ENCODE data around the gene PVR. TPM values are rescaled to one million over a fixed set of nuclear protein-coding genes. Genes with fewer than 3 reads are reported as not detected.
"Not testable (repeated sequence)": the region's sequence is repeated elsewhere in the genome, so short reads cannot be mapped to it uniquely, and the experiment has no call there.

Gene PVR
- total RNA-seq, 1 donor from 2014 or later, result 104 TPM

- DNase-seq, result no peak
Observed at GRCh38 chr19:44618640-44619357, 24.9 kb upstream of the PVR start.

GRCh38 chr19:44620667-44621066, 23.0 kb upstream of the PVR start:
- DNase-seq, result no peak

GRCh38 chr19:44621367-44621766, 22.3 kb upstream of the PVR start:
- DNase-seq, result no peak

DNA sequence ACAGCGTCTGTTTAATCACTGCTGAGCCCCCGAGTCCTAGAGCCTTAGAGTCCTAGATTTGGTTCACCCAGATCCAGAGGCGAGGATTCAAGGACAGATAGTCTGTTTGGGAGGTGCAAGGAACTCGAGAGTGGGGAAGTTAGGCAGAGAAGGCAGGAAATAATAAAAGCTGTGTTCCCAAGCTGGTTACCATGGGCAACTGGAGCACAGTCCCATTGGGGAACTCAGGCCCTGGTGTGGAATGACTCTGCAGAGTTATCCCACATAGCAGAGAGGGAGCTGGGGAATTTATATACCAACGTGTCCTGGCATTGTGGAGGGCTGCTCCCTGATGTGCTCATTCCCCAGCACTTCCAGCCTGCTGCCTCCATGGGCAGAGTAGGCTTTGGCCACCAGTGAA, 20.6 kb upstream of the PVR start:
- peak; percentile 87 for DNase-seq

DNA sequence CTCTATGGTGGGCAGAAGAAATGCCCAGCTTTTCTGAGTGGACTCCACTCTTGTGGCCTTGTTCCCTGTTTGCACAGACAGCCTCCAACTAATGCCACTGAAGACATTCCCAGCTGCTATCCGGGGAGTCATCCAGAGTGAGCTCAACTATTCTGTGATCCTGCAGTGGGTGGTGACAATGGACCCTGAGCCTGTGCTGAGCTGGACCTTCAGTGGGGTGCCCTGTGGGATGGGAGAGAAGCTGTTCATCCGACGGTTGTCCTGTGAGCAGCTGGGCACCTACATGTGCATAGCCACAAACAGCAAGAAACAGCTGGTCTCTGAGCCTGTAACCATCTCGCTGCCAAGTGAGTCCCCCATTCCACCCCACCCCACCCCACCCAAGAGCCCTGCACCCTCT, 20.1 kb upstream of the PVR start:
- DNase-seq, result no peak

DNA sequence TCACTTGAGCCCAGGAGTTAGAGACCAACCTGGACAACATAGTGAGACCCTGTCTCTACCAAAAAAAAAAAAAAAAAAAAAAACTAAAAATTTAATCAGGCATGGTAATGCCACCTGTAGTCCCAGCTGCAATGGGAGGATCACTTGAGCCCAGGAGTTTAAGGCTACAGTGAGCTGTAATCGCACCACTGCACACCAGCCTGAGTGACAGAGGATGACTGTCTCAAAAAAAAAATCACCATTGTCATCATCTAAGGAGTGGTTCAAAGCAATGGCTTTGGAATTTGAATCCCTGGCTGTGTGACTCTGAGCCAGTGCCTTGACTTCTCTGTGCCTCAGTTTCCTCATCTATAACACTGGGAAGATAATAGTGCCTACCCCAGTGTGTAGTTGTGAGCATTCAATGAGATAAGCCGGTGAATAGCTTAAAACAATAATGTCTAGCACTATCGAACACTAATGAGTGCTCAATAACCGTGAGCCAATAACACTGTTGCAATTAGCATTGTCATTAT, 18.8 kb upstream of the PVR start:
- no peak for DNase-seq

GRCh38 chr19:44625637-44626036, 18.1 kb upstream of the PVR start:
- DNase-seq, result peak; percentile 46

DNA sequence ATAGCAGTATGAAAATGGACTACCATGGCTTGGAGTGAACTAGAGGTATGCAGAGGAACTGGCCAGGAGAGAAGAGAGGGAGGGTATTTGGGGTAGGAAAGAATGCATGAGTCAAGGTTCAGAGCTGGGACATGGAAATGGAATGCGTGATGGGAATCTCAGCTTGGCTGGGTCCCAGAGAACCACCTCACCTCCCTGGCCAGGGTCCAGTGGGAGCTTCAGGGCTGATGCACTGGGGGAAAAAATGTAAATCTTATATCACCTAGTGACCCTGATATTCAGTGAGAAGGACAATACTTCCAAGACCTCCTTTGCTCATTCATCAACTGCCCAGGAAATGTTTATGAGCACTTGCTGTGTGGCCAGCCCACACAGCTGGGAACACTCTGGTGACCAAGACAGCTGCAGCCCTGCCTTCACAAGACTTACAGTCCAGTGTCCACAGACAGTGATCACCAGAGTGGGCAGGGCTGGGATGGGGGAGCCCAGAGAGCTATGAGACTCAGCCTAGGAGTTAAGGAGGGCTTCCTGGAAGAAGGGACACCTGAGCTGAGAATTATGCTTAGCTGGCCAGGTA, 17.6 kb upstream of the PVR start:
- DNase-seq, result peak; percentile 95

- no peak for DNase-seq
Observed at GRCh38 chr19:44627631-44628030, 16.1 kb upstream of the PVR start.

GRCh38 chr19:44628793-44629192, 14.9 kb upstream of the PVR start:
- no peak for DNase-seq

DNA sequence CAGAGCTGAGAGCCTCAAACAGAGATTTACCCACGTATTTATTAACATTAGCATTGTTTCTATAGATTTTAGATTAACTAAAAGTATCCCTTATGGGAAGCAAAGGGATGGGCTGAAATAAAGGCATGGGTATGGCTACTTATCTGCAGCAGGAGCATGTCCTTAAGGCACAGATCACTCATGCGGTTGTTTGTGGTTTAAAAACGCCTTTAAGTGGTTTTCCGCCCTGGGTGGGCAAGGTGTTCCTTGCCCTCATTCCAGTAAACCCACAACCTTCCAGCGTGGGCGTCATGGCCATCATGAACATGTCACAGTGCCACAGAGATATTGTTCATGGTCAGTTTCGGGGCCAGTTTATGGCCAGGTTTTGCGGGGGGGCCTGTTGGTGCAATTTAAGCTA, 12.1 kb upstream of the PVR start:
- DNase-seq, result not testable (repeated sequence)

- DNase-seq, result peak; percentile 32
Observed at GRCh38 chr19:44634058-44634457, 9.7 kb upstream of the PVR start.

GRCh38 chr19:44634785-44635184, 8.9 kb upstream of the PVR start:
- no peak for DNase-seq

GRCh38 chr19:44635581-44636438, 7.9 kb upstream of the PVR start:
- no peak for DNase-seq

GRCh38 chr19:44636439-44637389, 7.0 kb upstream of the PVR start:
- DNase-seq, result no peak

DNA sequence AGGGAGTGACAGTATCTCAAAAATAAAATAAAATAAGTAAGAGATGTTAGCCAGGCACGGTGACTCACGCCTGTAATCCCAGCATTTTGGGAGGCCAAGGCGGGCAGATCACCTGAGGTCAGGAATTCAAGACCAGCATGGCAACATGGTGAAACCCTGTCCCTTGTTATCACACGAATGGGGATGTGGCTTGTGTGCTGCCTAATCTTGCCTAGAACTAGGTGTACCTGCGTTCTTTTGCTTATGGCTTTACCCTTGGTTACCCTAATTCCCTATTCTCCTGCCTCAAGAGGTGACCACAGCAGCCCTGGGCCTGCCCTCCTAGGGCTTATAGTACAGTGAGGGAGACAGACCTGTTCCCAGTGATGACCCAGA, 6.3 kb upstream of the PVR start:
- DNase-seq, result no peak

GRCh38 chr19:44640518-44640917, 3.2 kb upstream of the PVR start:
- DNase-seq, result peak; percentile 40

GRCh38 chr19:44641501-44642265, 2.0 kb upstream of the PVR start:
- DNase-seq, result no peak

GRCh38 chr19:44642377-44642776, 1.3 kb upstream of the PVR start:
- no peak for DNase-seq

GRCh38 chr19:44644402-44645016, 799 bp downstream of the PVR start:
- DNase-seq, result peak; percentile 64

- peak; percentile 31 for DNase-seq
Observed at GRCh38 chr19:44645407-44646048, 1.8 kb downstream of the PVR start.
